Right lung (tissue), 5 donors: Measurements from ENCODE around the gene ZBTB20. TPM values are rescaled to one million over a fixed set of nuclear protein-coding genes. Genes with fewer than 3 reads are reported as not detected.
A peak's percentile ranks its signal among the peaks of the same experiment; 100 is the strongest.

ENCODE experiments used
- DNase-seq, 2 donors: peaks; one replicate each; pipeline ENCODE4 v3.0.0-alpha.2; 2013
- polyA plus RNA-seq, 5 donors: library from polyadenylated mRNA; unstranded; fragments of 120-200 nt; gene quantifications; one replicate each; pipeline versions ENCODE4 v1.2.1 to v1.2.3, GENCODE V29; 2013; ENCODE audit warnings: inconsistent platforms in 1 of 5, low replicate concordance in 1 of 5; ENCODE audit not compliant: insufficient read length in 5 of 5, insufficient read depth in 1 of 5

ZBTB20 gene
- polyA plus RNA-seq, 5 donors: 0.86 to 5.4 (median 4.4) TPM

GRCh38 chr3:115089481-115089880, 57.6 kb downstream of the ZBTB20 start:
- no peak for DNase-seq

- DNase-seq: no peak
Measured at GRCh38 chr3:115087512-115087911, 59.6 kb downstream of the ZBTB20 start.

GRCh38 chr3:115086344-115086743, 60.7 kb downstream of the ZBTB20 start:
- no peak for DNase-seq

- no peak for DNase-seq
Measured at GRCh38 chr3:115085197-115085865, 61.8 kb downstream of the ZBTB20 start.

- DNase-seq: no peak
Measured at GRCh38 chr3:115084686-115085085, 62.4 kb downstream of the ZBTB20 start.

GRCh38 chr3:115082260-115082659, 64.8 kb downstream of the ZBTB20 start:
- no peak for DNase-seq

GRCh38 chr3:115081444-115081843, 65.6 kb downstream of the ZBTB20 start:
- DNase-seq: no peak

- DNase-seq: no peak
Measured at GRCh38 chr3:115077501-115078250, 69.4 kb downstream of the ZBTB20 start.

GRCh38 chr3:115074502-115074901, 72.6 kb downstream of the ZBTB20 start:
- no peak for DNase-seq

GRCh38 chr3:115072265-115073021, 74.6 kb downstream of the ZBTB20 start:
- DNase-seq: no peak

- no peak for DNase-seq
Measured at GRCh38 chr3:115071601-115072000, 75.5 kb downstream of the ZBTB20 start.

GRCh38 chr3:115071166-115071565, 75.9 kb downstream of the ZBTB20 start:
- DNase-seq: no peak

- no peak for DNase-seq
Measured at GRCh38 chr3:115068799-115069198, 78.3 kb downstream of the ZBTB20 start.

- DNase-seq: no peak
Measured at GRCh38 chr3:115062412-115062956, 84.6 kb downstream of the ZBTB20 start.

- DNase-seq: no peak
Measured at GRCh38 chr3:115062009-115062408, 85.1 kb downstream of the ZBTB20 start.

GRCh38 chr3:115052906-115053305, 94.2 kb downstream of the ZBTB20 start:
- DNase-seq: no peak

- DNase-seq: no peak
Measured at GRCh38 chr3:115042351-115042750, 104.7 kb downstream of the ZBTB20 start.

GRCh38 chr3:115040673-115041286, 106.3 kb downstream of the ZBTB20 start:
- no peak for DNase-seq

- no peak for DNase-seq
Measured at GRCh38 chr3:115040246-115040645, 106.8 kb downstream of the ZBTB20 start.

- no peak for DNase-seq
Measured at GRCh38 chr3:115038817-115039216, 108.3 kb downstream of the ZBTB20 start.

- DNase-seq: no peak
Measured at GRCh38 chr3:115022835-115023398, 124.2 kb downstream of the ZBTB20 start.

- DNase-seq: peak; percentile 34 to 51
Measured at GRCh38 chr3:115022199-115022598, 124.9 kb downstream of the ZBTB20 start.
